Left renal cortex interstitium (tissue), 4 donors: ENCODE data around the gene CUX1. TPM values are rescaled to one million over a fixed set of nuclear protein-coding genes. Genes with fewer than 3 reads are reported as not detected.
"Not testable (repeated sequence)": the region's sequence is repeated elsewhere in the genome, so short reads cannot be mapped to it uniquely, and the experiment has no call there.

Experiments used
- DNase-seq, 4 donors: peaks; one replicate each; pipeline ENCODE4 v3.0.0-alpha.2; 2013; ENCODE audit warnings: low read depth in 4 of 4, low spot score in 2 of 4, missing footprints in 1 of 4
- polyA plus RNA-seq, 4 donors: library from polyadenylated mRNA; unstranded; fragments of 120-200 nt; gene quantifications; one replicate each; pipeline ENCODE4 v1.2.1, GENCODE V29; 2013; ENCODE audit not compliant: insufficient read length in 4 of 4

The CUX1 gene
- polyA plus RNA-seq, 4 donors, result 79.2 to 99.7 (median 90.6) TPM

GRCh38 chr7:102330666-102331460, 513.4 kb downstream of the CUX1 start:
- not testable (repeated sequence) for DNase-seq

Other genes with a start within 250 kb of the CUX1 start
- gene MYL10, start 188.3 kb upstream of the CUX1 start, polyA plus RNA-seq, result under 1 TPM in 3 of 4 donors, not detected in 1; 0.30 to 0.59 (median 0.36) TPM